GM06990 (cell line): Measurements from ENCODE around the gene VEGFA.
"Not testable (repeated sequence)": the region's sequence is repeated elsewhere in the genome, so short reads cannot be mapped to it uniquely, and the experiment has no call there.

ENCODE experiments used
- DNase-seq: peaks from one replicate; pipeline ENCODE4 v3.0.0-alpha.2; 2011; ENCODE audit not compliant: insufficient read length; ENCODE audit errors: extremely low read depth
- H3K27me3 ChIP-seq: replicated peaks from 2 replicates; pipeline ENCODE4 v1.6.0; 2011; ENCODE audit warnings: low read length; ENCODE audit not compliant: control insufficient read depth, insufficient read depth
- H3K36me3 ChIP-seq: 2 replicates; pipeline ENCODE4 v1.5.1; 2011; ENCODE audit warnings: low read length; ENCODE audit not compliant: control insufficient read depth, insufficient read depth
- H3K4me3 ChIP-seq: replicated peaks from 2 replicates; pipeline ENCODE4 v1.5.1; 2011; ENCODE audit warnings: low read depth, mild to moderate bottlenecking, control low read depth, low read length
- CTCF ChIP-seq: IDR thresholded peaks from 2 replicates; pipeline ENCODE4 v1.5.1; 2011; ENCODE audit warnings: low read length, control low read depth, mild to moderate bottlenecking, inconsistent platforms; ENCODE audit not compliant: insufficient read depth, poor library complexity, severe bottlenecking

Gene VEGFA

GRCh38 chr6:43814865-43815264, 44.9 kb downstream of the VEGFA start:
- Histone ChIP-seq H3K4me3 (no peak overlapping the region), H3K36me3 (no peaks in the 10 kb centered on the region), H3K27me3 (no peaks in the 10 kb centered on the region)
- no peak for TF ChIP-seq CTCF
- no peak for DNase-seq

- Histone ChIP-seq H3K4me3 (no peak overlapping the region), H3K27me3 (no peaks in the 10 kb centered on the region), H3K36me3 (no peaks in the 10 kb centered on the region)
- TF ChIP-seq CTCF, result peak; percentile 50
- DNase-seq, result no peak
Measured at GRCh38 chr6:43817192-43817591, 47.2 kb downstream of the VEGFA start.

GRCh38 chr6:43818973-43819372, 49.0 kb downstream of the VEGFA start:
- H3K4me3 ChIP-seq, DNase-seq, H3K36me3 ChIP-seq, H3K27me3 ChIP-seq: not testable (repeated sequence)

- no peaks in the 10 kb centered on the region; the same call in 1 of the 2 replicates for H3K27me3 ChIP-seq
- H3K36me3 ChIP-seq, result no peaks in the 10 kb centered on the region
- DNase-seq, result no peak
- H3K4me3 ChIP-seq, result no peak overlapping the region
- TF ChIP-seq CTCF, result no peak
Measured at GRCh38 chr6:43819958-43820357, 49.9 kb downstream of the VEGFA start.

GRCh38 chr6:43820486-43820885, 50.5 kb downstream of the VEGFA start:
- no peak for TF ChIP-seq CTCF
- Histone ChIP-seq H3K27me3 (no peaks in the 10 kb centered on the region; the same call in 1 of the 2 replicates), H3K36me3 (no peaks in the 10 kb centered on the region), H3K4me3 (no peak overlapping the region)
- no peak for DNase-seq

GRCh38 chr6:43821101-43821886, 51.3 kb downstream of the VEGFA start:
- Histone ChIP-seq H3K4me3 (no peak overlapping the region), H3K27me3 (no peaks in the 10 kb centered on the region; the same call in 1 of the 2 replicates), H3K36me3 (no peaks in the 10 kb centered on the region)
- no peak for TF ChIP-seq CTCF
- DNase-seq, result no peak
